Thyroid gland (tissue), 4 donors: ENCODE measurements around the gene USO1.

Experiments
- CTCF ChIP-seq, 6 experiments: fragments of 200-600 bp in 3 of 6; fragments of 450-650 bp in 3 of 6; sonication (generic) in 3 of 6; IDR thresholded peaks; one replicate each; pipeline ENCODE4 v1.5.1; 2016 to 2019; ENCODE audit warnings: antibody characterized with exemption in 6 of 6, mild to moderate bottlenecking in 2 of 6, inconsistent platforms in 1 of 6, moderate library complexity in 1 of 6
- POLR2A ChIP-seq, 2 donors: fragments of 450-650 bp; IDR thresholded peaks; one replicate each; pipeline ENCODE4 v1.6.1; 2017; ENCODE audit warnings: antibody characterized with exemption in 2 of 2, mild to moderate bottlenecking in 2 of 2, moderate library complexity in 1 of 2

GRCh38 chr4:75843596-75843995 is 119.2 kb downstream of the USO1 start:
- no peak for TF ChIP-seq CTCF (IDR thresholded peaks at IDR 0.05)
- TF ChIP-seq POLR2A (IDR thresholded peaks at IDR 0.05): no peak
